DMS53 treated with DMSO at 0.1 percent for 48 hours (cell line): ENCODE results near the gene PBXIP1.

Experiments
- DNase-seq: peaks from one replicate; lab custom pipeline; 2025; ENCODE audit not compliant: unreplicated experiment; lab: John Stamatoyannopoulos, UW

PBXIP1 gene

DNA sequence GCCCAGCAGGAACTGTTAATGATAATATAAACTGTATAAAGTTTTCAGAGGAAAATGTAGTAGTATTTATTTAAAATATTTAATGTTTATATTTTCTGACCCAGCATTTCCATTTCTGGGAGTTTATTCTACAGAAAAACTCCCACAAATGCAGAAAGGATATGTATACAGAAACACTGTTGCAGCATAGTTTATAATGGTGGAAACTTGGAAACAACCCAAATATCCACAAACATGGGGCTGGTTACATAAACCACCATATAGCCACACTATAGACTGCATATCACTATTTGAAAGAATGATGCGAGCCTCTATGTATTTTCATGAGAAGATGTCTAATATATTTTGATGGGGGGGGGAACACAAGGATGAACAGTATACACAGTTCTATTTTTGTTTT is 54.3 kb downstream of the PBXIP1 start:
- DNase-seq = no peak

GRCh38 chr1:154899041-154899440 is 56.9 kb downstream of the PBXIP1 start:
- no peak for DNase-seq

GRCh38 chr1:154896771-154897286 is 59.1 kb downstream of the PBXIP1 start:
- DNase-seq = no peak

DNA sequence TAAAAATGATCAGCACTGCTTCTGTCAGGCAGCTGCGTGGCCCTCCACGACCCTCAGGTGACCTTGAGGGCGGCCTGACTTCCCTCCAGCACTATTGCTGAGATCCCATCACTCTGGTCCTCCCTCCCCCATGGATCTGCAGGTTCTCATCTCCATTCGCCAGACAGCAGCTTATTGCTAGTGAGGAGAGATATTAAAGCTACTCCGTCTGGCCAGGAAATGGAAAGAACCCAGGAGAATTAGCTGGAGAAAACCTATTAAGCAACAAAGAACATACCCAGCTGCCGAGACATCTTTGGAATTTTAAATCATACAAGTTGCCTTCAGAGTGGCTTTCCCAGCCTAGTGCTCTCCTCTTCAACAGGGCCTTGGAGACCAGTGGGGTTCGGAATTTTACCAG is 60.1 kb downstream of the PBXIP1 start:
- DNase-seq = no peak
